HL-60 (cell line): ENCODE data around the gene PLBD2.

Experiments used
- POLR2AphosphoS5 ChIP-seq: IDR thresholded peaks from 2 replicates; pipeline ENCODE4 v1.6.1; 2012; ENCODE audit warnings: low read depth
- SPI1 ChIP-seq: IDR thresholded peaks from 2 replicates; pipeline ENCODE4 v1.6.1; 2012; ENCODE audit warnings: low read depth, mild to moderate bottlenecking, borderline replicate concordance
- TF ChIP-seq, protein P1 (sequence below): IDR thresholded peaks from one replicate; pipeline ENCODE4 v1.5.1; 2011; ENCODE audit warnings: low read length, control low read depth, inconsistent platforms; ENCODE audit not compliant: insufficient read depth
- TF ChIP-seq, protein P2 (sequence below): IDR thresholded peaks from 2 replicates; pipeline ENCODE4 v1.6.1; 2012; ENCODE audit warnings: low read depth; ENCODE audit not compliant: insufficient replicate concordance

DNA sequence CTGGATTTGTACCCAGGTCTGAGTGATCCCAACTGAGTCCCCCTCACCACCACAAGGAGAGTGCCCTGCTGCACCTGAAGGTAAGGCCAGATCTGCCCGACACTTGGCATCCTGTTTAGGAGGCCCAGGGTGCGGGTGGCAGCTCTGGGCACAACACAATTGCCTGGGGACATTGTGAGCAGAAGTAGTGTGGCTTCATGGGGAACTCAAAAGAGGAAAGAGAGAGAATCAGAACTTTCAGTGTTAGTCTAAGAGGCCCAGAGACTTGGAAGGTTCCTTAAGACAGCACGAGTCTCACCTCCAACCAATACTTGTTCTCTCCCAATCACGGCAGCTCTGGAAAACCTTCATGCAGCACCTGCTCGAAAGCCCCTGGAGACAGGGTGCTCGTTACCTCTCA, 16.9 kb upstream of the PLBD2 start:
- TF ChIP-seq, protein P1, sequence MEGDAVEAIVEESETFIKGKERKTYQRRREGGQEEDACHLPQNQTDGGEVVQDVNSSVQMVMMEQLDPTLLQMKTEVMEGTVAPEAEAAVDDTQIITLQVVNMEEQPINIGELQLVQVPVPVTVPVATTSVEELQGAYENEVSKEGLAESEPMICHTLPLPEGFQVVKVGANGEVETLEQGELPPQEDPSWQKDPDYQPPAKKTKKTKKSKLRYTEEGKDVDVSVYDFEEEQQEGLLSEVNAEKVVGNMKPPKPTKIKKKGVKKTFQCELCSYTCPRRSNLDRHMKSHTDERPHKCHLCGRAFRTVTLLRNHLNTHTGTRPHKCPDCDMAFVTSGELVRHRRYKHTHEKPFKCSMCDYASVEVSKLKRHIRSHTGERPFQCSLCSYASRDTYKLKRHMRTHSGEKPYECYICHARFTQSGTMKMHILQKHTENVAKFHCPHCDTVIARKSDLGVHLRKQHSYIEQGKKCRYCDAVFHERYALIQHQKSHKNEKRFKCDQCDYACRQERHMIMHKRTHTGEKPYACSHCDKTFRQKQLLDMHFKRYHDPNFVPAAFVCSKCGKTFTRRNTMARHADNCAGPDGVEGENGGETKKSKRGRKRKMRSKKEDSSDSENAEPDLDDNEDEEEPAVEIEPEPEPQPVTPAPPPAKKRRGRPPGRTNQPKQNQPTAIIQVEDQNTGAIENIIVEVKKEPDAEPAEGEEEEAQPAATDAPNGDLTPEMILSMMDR, result no peak
- TF ChIP-seq POLR2AphosphoS5 (no peak), SPI1 (no peak)
- TF ChIP-seq, protein P2, sequence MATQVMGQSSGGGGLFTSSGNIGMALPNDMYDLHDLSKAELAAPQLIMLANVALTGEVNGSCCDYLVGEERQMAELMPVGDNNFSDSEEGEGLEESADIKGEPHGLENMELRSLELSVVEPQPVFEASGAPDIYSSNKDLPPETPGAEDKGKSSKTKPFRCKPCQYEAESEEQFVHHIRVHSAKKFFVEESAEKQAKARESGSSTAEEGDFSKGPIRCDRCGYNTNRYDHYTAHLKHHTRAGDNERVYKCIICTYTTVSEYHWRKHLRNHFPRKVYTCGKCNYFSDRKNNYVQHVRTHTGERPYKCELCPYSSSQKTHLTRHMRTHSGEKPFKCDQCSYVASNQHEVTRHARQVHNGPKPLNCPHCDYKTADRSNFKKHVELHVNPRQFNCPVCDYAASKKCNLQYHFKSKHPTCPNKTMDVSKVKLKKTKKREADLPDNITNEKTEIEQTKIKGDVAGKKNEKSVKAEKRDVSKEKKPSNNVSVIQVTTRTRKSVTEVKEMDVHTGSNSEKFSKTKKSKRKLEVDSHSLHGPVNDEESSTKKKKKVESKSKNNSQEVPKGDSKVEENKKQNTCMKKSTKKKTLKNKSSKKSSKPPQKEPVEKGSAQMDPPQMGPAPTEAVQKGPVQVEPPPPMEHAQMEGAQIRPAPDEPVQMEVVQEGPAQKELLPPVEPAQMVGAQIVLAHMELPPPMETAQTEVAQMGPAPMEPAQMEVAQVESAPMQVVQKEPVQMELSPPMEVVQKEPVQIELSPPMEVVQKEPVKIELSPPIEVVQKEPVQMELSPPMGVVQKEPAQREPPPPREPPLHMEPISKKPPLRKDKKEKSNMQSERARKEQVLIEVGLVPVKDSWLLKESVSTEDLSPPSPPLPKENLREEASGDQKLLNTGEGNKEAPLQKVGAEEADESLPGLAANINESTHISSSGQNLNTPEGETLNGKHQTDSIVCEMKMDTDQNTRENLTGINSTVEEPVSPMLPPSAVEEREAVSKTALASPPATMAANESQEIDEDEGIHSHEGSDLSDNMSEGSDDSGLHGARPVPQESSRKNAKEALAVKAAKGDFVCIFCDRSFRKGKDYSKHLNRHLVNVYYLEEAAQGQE, result no peak
